NCI-H2171 (cell line): ENCODE results near the gene PDCD10.

Experiments
- DNase-seq: peaks from one replicate; lab custom pipeline; 2025; lab: John Stamatoyannopoulos, UW

PDCD10 gene

GRCh38 chr3:167735233-167736138 lies 794 bp upstream of the PDCD10 start, which contains the start of gene SERPINI1:
TSS of gene SERPINI1 (plus strand) at chr3:167735721. CDS start at chr3:167789129, 53,408 bp downstream.
- peak; percentile 92 for DNase-seq

DNA sequence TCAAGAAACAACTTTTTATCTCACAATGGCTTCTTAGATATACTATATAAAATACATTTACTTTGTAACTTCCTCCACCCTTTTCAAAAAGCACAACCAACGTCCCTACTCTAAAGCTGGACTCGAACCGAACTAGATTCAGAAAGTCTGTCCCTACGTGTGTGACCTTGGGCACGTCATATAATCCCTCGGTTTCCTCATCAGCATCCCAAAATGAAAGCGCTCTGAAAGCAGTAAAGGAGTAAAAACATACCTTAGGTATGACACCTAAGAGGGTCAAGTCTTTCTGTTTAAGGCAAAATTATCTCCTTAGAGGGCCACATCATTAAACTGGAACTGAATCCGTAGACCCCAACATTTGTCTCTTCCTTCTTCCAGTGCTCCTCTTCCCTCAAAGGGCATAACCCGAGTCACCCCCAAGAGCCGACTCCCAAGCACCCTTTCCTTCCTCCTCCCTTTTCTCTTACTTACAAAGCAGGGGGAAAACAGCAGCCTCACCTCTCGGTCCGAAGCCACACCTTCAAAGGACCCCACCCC lies 663 bp downstream of the PDCD10 start:
- no peak for DNase-seq

DNA sequence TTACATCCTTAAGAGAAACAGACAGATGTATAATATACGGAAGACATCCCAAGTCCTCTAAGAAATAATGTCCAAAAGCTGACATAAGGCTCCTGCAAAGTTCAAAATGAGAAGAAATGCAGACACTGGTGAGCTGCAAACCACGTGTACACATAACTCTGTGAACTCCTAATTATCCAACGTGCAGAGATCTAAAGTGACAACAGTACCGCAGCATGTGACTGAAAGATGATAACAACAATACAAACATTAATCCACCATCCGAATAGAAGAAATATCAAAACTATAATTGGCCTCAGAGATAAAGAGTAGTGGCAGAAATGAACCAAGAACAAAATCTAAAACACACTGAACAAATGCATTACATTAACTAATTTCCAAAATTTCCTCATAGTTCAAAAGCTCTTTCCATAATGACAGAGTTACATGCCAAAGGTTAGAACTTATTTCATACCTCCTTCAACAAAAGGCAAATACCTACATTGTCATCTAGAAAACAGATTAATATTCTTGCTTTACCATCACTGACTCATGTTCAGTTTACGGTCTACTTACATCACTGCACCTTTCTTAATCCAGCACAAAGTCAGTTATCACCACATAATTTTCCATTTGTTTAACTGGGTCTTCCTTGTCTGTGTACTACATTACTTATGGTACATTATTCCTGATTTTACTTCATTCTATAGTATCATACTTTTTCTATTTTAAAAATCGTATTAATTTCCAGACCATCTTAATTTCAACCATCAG lies 2.2 kb downstream of the PDCD10 start:
- DNase-seq = no peak

GRCh38 chr3:167731393-167731792 lies 3.3 kb downstream of the PDCD10 start:
- no peak for DNase-seq

- DNase-seq = peak; percentile 1
These were observed 5.1 kb downstream of the PDCD10 start for GRCh38 chr3:167729591-167729990.

- DNase-seq = no peak
These were observed 5.9 kb downstream of the PDCD10 start for GRCh38 chr3:167728632-167729323.

DNA sequence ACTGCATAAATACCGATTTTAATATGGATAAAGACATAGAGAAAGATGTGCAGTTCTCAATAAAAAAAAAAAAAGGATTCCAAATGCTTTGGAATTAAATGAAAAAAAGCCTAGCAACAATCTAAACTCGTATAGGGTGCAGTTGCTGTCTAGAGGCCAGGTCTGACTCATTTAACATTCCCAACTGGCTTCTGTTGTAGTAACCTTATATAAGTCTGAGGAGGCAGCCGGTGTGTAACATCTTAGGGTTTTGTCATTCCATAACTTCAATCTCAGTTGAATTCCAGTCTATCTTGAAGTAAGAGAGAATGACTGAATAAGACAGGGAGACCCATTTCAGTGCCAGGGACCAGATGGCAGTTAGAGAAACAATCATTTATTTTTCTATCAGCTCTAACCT lies 6.5 kb downstream of the PDCD10 start:
- no peak for DNase-seq

DNA sequence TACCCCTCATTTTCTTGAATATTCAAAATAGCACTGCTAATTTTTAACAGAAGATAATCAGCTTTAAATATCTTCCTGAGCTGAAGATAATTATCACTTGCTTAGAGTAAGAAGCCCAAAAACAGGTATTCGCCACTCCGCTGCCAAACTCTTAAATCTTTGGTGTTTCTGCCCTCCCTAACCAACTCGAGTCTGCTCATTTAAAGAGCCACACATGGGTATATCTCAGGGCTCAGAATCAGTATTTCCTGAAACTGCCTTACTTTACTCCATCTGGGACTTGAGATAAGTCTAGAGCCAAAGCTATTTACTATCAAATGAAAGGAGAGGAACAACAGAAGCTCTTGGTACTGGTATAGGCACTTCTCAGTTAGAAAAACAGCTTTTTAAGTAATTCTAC lies 10.8 kb downstream of the PDCD10 start:
- DNase-seq = no peak

GRCh38 chr3:167723025-167723512 lies 11.6 kb downstream of the PDCD10 start:
- DNase-seq = no peak

- DNase-seq = no peak
These were observed 16.1 kb downstream of the PDCD10 start for GRCh38 chr3:167718582-167718981.

GRCh38 chr3:167716920-167717319 lies 17.8 kb downstream of the PDCD10 start:
- no peak for DNase-seq

GRCh38 chr3:167714871-167715270 lies 19.8 kb downstream of the PDCD10 start:
- DNase-seq = no peak

GRCh38 chr3:167712445-167712844 lies 22.2 kb downstream of the PDCD10 start:
- no peak for DNase-seq

- no peak for DNase-seq
These were observed 23.3 kb downstream of the PDCD10 start for GRCh38 chr3:167711439-167711838.

- DNase-seq = no peak
These were observed 24.1 kb downstream of the PDCD10 start for GRCh38 chr3:167710552-167710951.

GRCh38 chr3:167709690-167710089 lies 25.0 kb downstream of the PDCD10 start:
- DNase-seq = no peak

- DNase-seq = no peak
These were observed 28.9 kb downstream of the PDCD10 start for GRCh38 chr3:167705840-167706239.

GRCh38 chr3:167700926-167701325 lies 33.8 kb downstream of the PDCD10 start:
- no peak for DNase-seq

DNA sequence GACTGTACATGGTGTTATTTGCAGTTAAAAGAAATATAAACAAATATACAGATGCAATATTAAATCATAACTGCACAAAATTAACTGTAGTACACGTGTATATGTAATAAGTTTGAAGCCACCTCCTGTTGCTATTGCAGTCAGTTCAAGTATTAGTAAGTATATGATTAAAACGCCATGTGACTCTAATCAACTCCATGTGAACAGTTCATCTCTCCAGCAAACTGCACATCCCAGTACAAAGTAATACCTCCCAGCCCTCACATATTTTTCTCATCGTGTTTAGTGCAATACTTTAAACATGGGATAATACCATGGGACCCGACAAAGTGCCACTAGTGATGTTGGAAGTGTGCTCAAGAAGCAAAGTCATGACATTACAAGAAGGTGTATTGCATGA lies 34.6 kb downstream of the PDCD10 start:
- DNase-seq = no peak

DNA sequence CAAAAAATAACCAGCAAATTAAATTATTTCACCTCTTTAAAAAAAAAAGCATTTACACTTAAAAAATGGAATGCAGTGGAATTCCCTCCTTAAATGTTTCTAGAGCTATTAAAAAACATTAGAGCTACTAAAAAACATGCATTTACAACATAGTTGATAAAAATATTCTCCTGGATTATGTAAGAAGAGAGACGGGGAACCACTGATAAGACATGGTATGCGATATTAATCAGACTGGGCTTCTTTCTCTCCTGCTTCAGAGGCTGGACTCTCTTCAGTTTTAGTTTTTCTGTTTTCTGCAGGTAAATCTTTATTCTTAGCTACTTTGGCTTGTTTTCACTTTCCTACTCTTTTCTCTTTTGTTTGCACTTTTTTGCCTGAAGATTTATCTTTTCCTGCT lies 40.6 kb downstream of the PDCD10 start:
- no peak for DNase-seq

- no peak for DNase-seq
These were observed 43.3 kb downstream of the PDCD10 start for GRCh38 chr3:167691366-167691765.

- DNase-seq = peak; percentile 30
These were observed 50.2 kb downstream of the PDCD10 start for GRCh38 chr3:167684388-167684993.
